ENCODE results near the gene MFSD2A.

MFSD2A gene

DNA sequence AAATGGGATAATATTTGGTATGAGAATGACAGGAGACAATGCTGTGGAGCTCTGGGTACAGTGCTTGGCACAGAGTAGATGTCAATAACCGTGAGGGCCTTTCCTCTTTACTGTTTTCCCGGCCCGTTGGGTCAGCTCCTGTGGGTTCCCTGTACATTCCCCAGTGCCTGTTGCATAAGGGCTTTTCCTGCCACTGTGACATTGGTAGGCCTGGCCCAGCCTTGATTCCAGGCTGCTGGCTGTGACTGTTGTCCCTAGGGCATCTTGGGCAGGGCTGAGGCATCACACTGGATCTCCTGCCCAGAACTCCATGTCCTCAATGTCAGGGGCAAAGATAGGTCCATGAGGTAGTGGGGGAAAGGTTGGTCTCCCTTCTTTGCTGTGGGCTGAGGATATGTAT is 27.4 kb upstream of the MFSD2A start:
- Histone ChIP-seq H3F3A (ENCODE audit: low read depth) (no peaks in the 10 kb centered on the region), H3K4me3 (ENCODE audit: low read length, poor library complexity, severe bottlenecking) (no peak overlapping the region), H3K9me3 (ENCODE audit: insufficient read depth, low read depth, low read length) (no peaks in the 10 kb centered on the region), H3K4me1 (ENCODE audit: insufficient read depth, low read length, poor library complexity, severe bottlenecking) (no peaks in the 10 kb centered on the region), H2AFZ (ENCODE audit: low read length) (no peak overlapping the region), H3K79me2 (ENCODE audit: insufficient read depth, low read length) (no peaks in the 10 kb centered on the region), H3K36me3 (ENCODE audit: insufficient read depth, low read length) (no peaks in the 10 kb centered on the region), H3K9ac (ENCODE audit: low read depth, low read length, poor library complexity, severe bottlenecking) (no peak overlapping the region), H3K27me3 (ENCODE audit: insufficient read depth, low read length, poor library complexity, severe bottlenecking) (no peaks in the 10 kb centered on the region), H3K4me2 (ENCODE audit: low read depth, low read length, poor library complexity, severe bottlenecking) (no peak overlapping the region), H3K9me2 (replicated peaks; ENCODE audit: low read depth, low read length) (no peaks in the 10 kb centered on the region), H4K20me1 (ENCODE audit: insufficient read depth, low read length, poor library complexity, severe bottlenecking) (no peaks in the 10 kb centered on the region)
- TF ChIP-seq, protein P1, sequence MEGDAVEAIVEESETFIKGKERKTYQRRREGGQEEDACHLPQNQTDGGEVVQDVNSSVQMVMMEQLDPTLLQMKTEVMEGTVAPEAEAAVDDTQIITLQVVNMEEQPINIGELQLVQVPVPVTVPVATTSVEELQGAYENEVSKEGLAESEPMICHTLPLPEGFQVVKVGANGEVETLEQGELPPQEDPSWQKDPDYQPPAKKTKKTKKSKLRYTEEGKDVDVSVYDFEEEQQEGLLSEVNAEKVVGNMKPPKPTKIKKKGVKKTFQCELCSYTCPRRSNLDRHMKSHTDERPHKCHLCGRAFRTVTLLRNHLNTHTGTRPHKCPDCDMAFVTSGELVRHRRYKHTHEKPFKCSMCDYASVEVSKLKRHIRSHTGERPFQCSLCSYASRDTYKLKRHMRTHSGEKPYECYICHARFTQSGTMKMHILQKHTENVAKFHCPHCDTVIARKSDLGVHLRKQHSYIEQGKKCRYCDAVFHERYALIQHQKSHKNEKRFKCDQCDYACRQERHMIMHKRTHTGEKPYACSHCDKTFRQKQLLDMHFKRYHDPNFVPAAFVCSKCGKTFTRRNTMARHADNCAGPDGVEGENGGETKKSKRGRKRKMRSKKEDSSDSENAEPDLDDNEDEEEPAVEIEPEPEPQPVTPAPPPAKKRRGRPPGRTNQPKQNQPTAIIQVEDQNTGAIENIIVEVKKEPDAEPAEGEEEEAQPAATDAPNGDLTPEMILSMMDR (conservative IDR thresholded peaks at IDR 0.05; ENCODE audit: low read length), result no peak
- no peak for TF ChIP-seq EZH2phosphoT487 (IDR thresholded peaks at IDR 0.05; ENCODE audit: borderline replicate concordance)

DNA sequence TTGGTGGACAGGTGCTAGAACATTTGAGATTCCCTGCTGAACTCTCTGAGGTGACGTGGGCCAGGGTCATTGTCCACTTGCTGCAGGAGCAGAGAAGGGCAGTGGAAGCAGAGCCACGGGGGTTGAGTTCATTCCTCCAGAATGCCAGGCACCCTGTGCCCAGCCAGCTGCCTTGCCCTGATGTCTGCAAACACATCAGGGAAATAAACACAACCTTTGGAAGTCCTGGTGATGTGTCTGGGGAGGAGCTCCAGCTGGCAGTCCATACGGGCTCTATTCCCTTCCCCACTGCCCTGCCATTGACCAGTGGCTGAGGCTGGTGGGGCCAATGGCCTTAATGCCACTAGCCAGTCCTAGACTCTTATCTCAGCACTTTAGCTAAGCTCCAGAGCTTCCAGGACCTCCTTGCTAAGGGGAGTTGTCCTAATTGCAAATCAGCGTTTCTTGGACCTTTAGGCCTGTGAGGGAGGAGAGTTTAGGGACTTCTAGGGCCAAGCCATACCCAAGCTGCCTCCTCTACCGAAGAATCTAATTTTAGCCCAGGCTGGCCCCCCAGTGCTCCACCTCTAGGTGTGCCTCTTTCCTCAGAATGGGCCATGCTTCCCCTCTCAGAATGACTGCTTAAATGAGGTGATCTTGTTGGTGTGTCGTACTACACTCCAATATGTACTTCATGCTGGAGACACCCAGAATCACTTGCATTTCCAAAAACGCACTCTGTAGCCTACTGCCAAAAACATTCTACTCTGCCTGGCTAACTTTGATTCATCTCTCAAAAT is 25.9 kb upstream of the MFSD2A start:
- Histone ChIP-seq H3K4me1 (ENCODE audit: insufficient read depth, low read length, poor library complexity, severe bottlenecking) (no peaks in the 10 kb centered on the region), H4K20me1 (ENCODE audit: insufficient read depth, low read length, poor library complexity, severe bottlenecking) (no peaks in the 10 kb centered on the region), H3K9me3 (ENCODE audit: insufficient read depth, low read depth, low read length) (no peaks in the 10 kb centered on the region), H3K4me3 (ENCODE audit: low read length, poor library complexity, severe bottlenecking) (no peak overlapping the region), H3K9ac (ENCODE audit: low read depth, low read length, poor library complexity, severe bottlenecking) (no peak overlapping the region), H2AFZ (ENCODE audit: low read length) (no peak overlapping the region), H3K36me3 (ENCODE audit: insufficient read depth, low read length) (no peaks in the 10 kb centered on the region), H3K4me2 (ENCODE audit: low read depth, low read length, poor library complexity, severe bottlenecking) (no peak overlapping the region), H3F3A (ENCODE audit: low read depth) (no peaks in the 10 kb centered on the region), H3K27me3 (ENCODE audit: insufficient read depth, low read length, poor library complexity, severe bottlenecking) (no peaks in the 10 kb centered on the region), H3K79me2 (ENCODE audit: insufficient read depth, low read length) (no peaks in the 10 kb centered on the region), H3K9me2 (replicated peaks; ENCODE audit: low read depth, low read length) (no peaks in the 10 kb centered on the region)
- TF ChIP-seq EZH2phosphoT487 (IDR thresholded peaks at IDR 0.05; ENCODE audit: borderline replicate concordance), result no peak

DNA sequence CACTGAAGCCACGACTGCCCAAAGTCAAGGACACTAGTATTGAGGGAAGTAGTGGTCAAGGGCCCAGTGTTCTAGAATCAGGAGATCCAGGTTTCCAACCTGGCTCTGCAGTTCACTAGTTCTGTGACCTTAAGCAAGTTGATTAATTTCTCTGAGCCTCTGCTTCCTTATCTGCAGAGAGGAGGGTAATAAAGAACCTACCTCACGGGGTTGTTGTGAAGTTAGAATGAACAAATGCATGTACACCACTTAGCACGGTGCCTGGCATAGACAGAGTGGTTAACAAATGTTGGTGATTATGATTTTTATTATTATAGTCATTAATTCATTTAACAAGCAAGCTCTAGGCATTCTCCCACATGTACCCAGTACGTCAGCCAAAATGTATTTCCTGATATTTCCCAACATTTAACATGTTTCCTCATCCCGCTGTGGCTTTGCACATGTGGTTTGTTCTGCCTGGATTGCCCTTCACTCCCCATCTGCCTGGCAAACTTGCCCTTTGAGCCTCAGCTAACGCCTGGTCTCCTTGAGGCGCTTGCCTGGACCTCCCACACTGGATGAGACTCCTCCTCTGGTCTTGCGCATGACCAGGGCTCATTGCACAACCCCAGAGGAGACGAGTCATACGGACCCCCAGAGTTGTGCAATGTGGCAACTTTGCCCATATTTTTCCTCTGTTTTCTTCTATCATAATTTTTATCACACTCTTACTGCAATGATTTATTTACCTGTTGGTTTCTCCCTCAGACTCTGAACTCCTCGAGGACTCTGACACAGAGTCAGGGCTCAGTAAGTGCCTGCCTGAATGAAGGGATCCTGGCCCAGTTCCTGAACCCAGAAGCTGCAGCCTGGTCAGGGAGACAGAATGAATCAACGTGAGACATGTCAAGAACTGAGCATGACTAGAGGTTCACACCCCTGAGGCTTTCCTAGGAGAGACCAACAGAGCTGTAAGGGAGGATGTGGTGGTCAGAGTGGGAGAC is 20.7 kb upstream of the MFSD2A start:
- H3K9me2 ChIP-seq (replicated peaks; ENCODE audit: low read depth, low read length), result no peaks in the 10 kb centered on the region
- H3K9ac ChIP-seq (ENCODE audit: low read depth, low read length, poor library complexity, severe bottlenecking), result no peak overlapping the region
- no peaks in the 10 kb centered on the region for H3K36me3 ChIP-seq (ENCODE audit: insufficient read depth, low read length)
- no peaks in the 10 kb centered on the region for H4K20me1 ChIP-seq (ENCODE audit: insufficient read depth, low read length, poor library complexity, severe bottlenecking)
- H3K4me1 ChIP-seq (ENCODE audit: insufficient read depth, low read length, poor library complexity, severe bottlenecking), result no peaks in the 10 kb centered on the region
- H3K79me2 ChIP-seq (ENCODE audit: insufficient read depth, low read length), result no peaks in the 10 kb centered on the region
- no peak for TF ChIP-seq EZH2phosphoT487 (IDR thresholded peaks at IDR 0.05; ENCODE audit: borderline replicate concordance)
- TF ChIP-seq, protein P1 (conservative IDR thresholded peaks at IDR 0.05; ENCODE audit: low read length), result no peak
- H3K4me2 ChIP-seq (ENCODE audit: low read depth, low read length, poor library complexity, severe bottlenecking), result no peak overlapping the region
- no peaks in the 10 kb centered on the region for H3F3A ChIP-seq (ENCODE audit: low read depth)
- H3K4me3 ChIP-seq (ENCODE audit: low read length, poor library complexity, severe bottlenecking), result no peak overlapping the region
- no peak overlapping the region for H2AFZ ChIP-seq (ENCODE audit: low read length)
- H3K9me3 ChIP-seq (ENCODE audit: insufficient read depth, low read depth, low read length), result no peaks in the 10 kb centered on the region
- H3K27me3 ChIP-seq (ENCODE audit: insufficient read depth, low read length, poor library complexity, severe bottlenecking), result no peaks in the 10 kb centered on the region

Data from Loucy (cell line).